ENCODE measurements around the gene TMC5. TPM values are rescaled to one million over a fixed set of nuclear protein-coding genes. Genes with fewer than 3 reads are reported as not detected.
A peak's percentile ranks its signal among the peaks of the same experiment; 100 is the strongest.

The TMC5 gene
- polyA plus RNA-seq, 1 of the 3 experiments (the other 2 are of a cell fraction), result not detected

GRCh38 chr16:19505600-19506303, 88.1 kb downstream of the TMC5 start:
- H3K4me2 ChIP-seq, result no peak overlapping the region
- no peaks in the 10 kb centered on the region for H3K79me2 ChIP-seq (ENCODE audit: insufficient read depth)
- H3K4me3 ChIP-seq (ENCODE audit: low read depth in 2 of 2, low read length in 1 of 2), result no peak overlapping the region
- H3K27me3 ChIP-seq (ENCODE audit: insufficient read depth), result no peaks in the 10 kb centered on the region
- peak; percentile 9; the same call in 1 of the 2 replicates for TF ChIP-seq TCF12 (IDR thresholded peaks at IDR 0.05)
- no peak for TF ChIP-seq GABPA (IDR thresholded peaks at IDR 0.05; ENCODE audit: low read depth)
- TF ChIP-seq, protein P1, sequence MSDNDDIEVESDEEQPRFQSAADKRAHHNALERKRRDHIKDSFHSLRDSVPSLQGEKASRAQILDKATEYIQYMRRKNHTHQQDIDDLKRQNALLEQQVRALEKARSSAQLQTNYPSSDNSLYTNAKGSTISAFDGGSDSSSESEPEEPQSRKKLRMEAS (IDR thresholded peaks at IDR 0.05; ENCODE audit: low read depth), result no peak
- no peak for TF ChIP-seq EZH2phosphoT487 (IDR thresholded peaks at IDR 0.05; ENCODE audit: borderline replicate concordance, low read depth)
- no peak for TF ChIP-seq TEAD4 (IDR thresholded peaks at IDR 0.05; ENCODE audit: borderline replicate concordance, insufficient read depth)
- TF ChIP-seq YY1 (IDR thresholded peaks at IDR 0.05; ENCODE audit: low read depth), result no peak
- no peak for TF ChIP-seq USF1 (IDR thresholded peaks at IDR 0.05; ENCODE audit: borderline replicate concordance, low read depth)
- TF ChIP-seq, protein P2, sequence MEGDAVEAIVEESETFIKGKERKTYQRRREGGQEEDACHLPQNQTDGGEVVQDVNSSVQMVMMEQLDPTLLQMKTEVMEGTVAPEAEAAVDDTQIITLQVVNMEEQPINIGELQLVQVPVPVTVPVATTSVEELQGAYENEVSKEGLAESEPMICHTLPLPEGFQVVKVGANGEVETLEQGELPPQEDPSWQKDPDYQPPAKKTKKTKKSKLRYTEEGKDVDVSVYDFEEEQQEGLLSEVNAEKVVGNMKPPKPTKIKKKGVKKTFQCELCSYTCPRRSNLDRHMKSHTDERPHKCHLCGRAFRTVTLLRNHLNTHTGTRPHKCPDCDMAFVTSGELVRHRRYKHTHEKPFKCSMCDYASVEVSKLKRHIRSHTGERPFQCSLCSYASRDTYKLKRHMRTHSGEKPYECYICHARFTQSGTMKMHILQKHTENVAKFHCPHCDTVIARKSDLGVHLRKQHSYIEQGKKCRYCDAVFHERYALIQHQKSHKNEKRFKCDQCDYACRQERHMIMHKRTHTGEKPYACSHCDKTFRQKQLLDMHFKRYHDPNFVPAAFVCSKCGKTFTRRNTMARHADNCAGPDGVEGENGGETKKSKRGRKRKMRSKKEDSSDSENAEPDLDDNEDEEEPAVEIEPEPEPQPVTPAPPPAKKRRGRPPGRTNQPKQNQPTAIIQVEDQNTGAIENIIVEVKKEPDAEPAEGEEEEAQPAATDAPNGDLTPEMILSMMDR (IDR thresholded peaks at IDR 0.05), result no peak
- no peak for TF ChIP-seq POLR2AphosphoS5 (IDR thresholded peaks at IDR 0.05; ENCODE audit: low read depth, low read length)
- peak; percentile 35; the same call in 1 of the 2 replicates for TF ChIP-seq NFIC (IDR thresholded peaks at IDR 0.05; ENCODE audit: borderline replicate concordance)
- TF ChIP-seq, protein P3, sequence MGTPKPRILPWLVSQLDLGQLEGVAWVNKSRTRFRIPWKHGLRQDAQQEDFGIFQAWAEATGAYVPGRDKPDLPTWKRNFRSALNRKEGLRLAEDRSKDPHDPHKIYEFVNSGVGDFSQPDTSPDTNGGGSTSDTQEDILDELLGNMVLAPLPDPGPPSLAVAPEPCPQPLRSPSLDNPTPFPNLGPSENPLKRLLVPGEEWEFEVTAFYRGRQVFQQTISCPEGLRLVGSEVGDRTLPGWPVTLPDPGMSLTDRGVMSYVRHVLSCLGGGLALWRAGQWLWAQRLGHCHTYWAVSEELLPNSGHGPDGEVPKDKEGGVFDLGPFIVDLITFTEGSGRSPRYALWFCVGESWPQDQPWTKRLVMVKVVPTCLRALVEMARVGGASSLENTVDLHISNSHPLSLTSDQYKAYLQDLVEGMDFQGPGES (IDR thresholded peaks at IDR 0.05; ENCODE audit: low read depth, low read length), result no peak
- POLR2A ChIA-PET, result no interaction called here
- no peaks in the 10 kb centered on the region for H3K9me3 ChIP-seq
- no peak for DNase-seq
- H3F3A ChIP-seq (replicated peaks; ENCODE audit: insufficient read depth), result no peaks in the 10 kb centered on the region
- peaks cover 9% of the 10 kb centered on the region; the same call in 1 of the 2 replicates for H4K20me1 ChIP-seq (ENCODE audit: insufficient read depth)
- H3K4me1 ChIP-seq (ENCODE audit: control insufficient read depth in 1 of 2, insufficient read depth in 2 of 2, low read depth in 1 of 2, low read length in 1 of 2), result no peaks in the 10 kb centered on the region
- CTCF ChIA-PET, result interaction anchor here (0.7 to 8.6 kb wide), 4 partner anchors 34 to 420 kb away, joined by 3 to 82 read pairs (median 4); no protein-coding TSS in a partner anchor
- no peak overlapping the region for H2AFZ ChIP-seq (ENCODE audit: low read depth)
- no peak overlapping the region for H3K9ac ChIP-seq
- H3K9me2 ChIP-seq, result no peaks in the 10 kb centered on the region
- peaks cover 44 to 66% of the 10 kb centered on the region in 2 experiments for H3K36me3 ChIP-seq (replicated peaks in 1 of 2; ENCODE audit: control insufficient read depth in 1 of 2, insufficient read depth in 2 of 2, low read length in 1 of 2)
- 89% methylated on average over 5 of the region's 5 CpGs for WGBS (ENCODE audit: low lambda C conversion rate)
- H3K27ac ChIP-seq (ENCODE audit: low read depth in 2 of 2, low read length in 1 of 2), result no peak overlapping the region

GRCh38 chr16:19506965-19507364, 89.3 kb downstream of the TMC5 start:
- no peaks in the 10 kb centered on the region for H3F3A ChIP-seq (replicated peaks; ENCODE audit: insufficient read depth)
- H3K9me3 ChIP-seq, result no peaks in the 10 kb centered on the region
- POLR2A ChIA-PET, result no interaction called here
- no peaks in the 10 kb centered on the region for H3K4me1 ChIP-seq (ENCODE audit: control insufficient read depth in 1 of 2, insufficient read depth in 2 of 2, low read depth in 1 of 2, low read length in 1 of 2)
- CTCF ChIA-PET, result interaction anchor here (0.7 to 8.6 kb wide), 3 partner anchors 82 to 421 kb away, joined by 3 to 82 read pairs (median 3); no protein-coding TSS in a partner anchor
- H2AFZ ChIP-seq (ENCODE audit: low read depth), result no peak overlapping the region
- DNase-seq, result no peak
- peaks cover 44 to 64% of the 10 kb centered on the region in 2 experiments for H3K36me3 ChIP-seq (replicated peaks in 1 of 2; ENCODE audit: control insufficient read depth in 1 of 2, insufficient read depth in 2 of 2, low read length in 1 of 2)
- H3K9ac ChIP-seq, result no peak overlapping the region
- no peaks in the 10 kb centered on the region for H3K9me2 ChIP-seq
- H3K4me2 ChIP-seq, result no peak overlapping the region
- H3K79me2 ChIP-seq (ENCODE audit: insufficient read depth), result no peaks in the 10 kb centered on the region
- no peak overlapping the region for H3K4me3 ChIP-seq (ENCODE audit: low read depth in 2 of 2, low read length in 1 of 2)
- no peaks in the 10 kb centered on the region for H3K27me3 ChIP-seq (ENCODE audit: insufficient read depth)
- H4K20me1 ChIP-seq (ENCODE audit: insufficient read depth), result peaks cover 9% of the 10 kb centered on the region; the same call in 1 of the 2 replicates
- H3K27ac ChIP-seq (ENCODE audit: low read depth in 2 of 2, low read length in 1 of 2), result no peak overlapping the region
- 98% methylated on average over 4 of the region's 4 CpGs for WGBS (ENCODE audit: low lambda C conversion rate)
- TF ChIP-seq RAD21 (IDR thresholded peaks at IDR 0.05; ENCODE audit: low read length) (no peak), MEF2A (IDR thresholded peaks at IDR 0.05; ENCODE audit: borderline replicate concordance, low read depth) (no peak), USF1 (IDR thresholded peaks at IDR 0.05; ENCODE audit: borderline replicate concordance, low read depth) (no peak), EP300 (IDR thresholded peaks at IDR 0.05; ENCODE audit: borderline replicate concordance in 1 of 2, low read depth in 1 of 2, low read length in 1 of 2) (no peak), FOSL2 (IDR thresholded peaks at IDR 0.05; ENCODE audit: borderline replicate concordance, low read depth) (no peak), FOXM1 (IDR thresholded peaks at IDR 0.05; ENCODE audit: low read depth) (no peak), GABPA (IDR thresholded peaks at IDR 0.05; ENCODE audit: low read depth) (no peak), YY1 (IDR thresholded peaks at IDR 0.05; ENCODE audit: low read depth) (no peak), SMC3 (IDR thresholded peaks at IDR 0.05; ENCODE audit: low read depth, low read length) (no peak), RXRA (IDR thresholded peaks at IDR 0.05; ENCODE audit: borderline replicate concordance, low read depth) (no peak)
- TF ChIP-seq, protein P1 (IDR thresholded peaks at IDR 0.05; ENCODE audit: low read depth), result no peak
- TF ChIP-seq, protein P4, sequence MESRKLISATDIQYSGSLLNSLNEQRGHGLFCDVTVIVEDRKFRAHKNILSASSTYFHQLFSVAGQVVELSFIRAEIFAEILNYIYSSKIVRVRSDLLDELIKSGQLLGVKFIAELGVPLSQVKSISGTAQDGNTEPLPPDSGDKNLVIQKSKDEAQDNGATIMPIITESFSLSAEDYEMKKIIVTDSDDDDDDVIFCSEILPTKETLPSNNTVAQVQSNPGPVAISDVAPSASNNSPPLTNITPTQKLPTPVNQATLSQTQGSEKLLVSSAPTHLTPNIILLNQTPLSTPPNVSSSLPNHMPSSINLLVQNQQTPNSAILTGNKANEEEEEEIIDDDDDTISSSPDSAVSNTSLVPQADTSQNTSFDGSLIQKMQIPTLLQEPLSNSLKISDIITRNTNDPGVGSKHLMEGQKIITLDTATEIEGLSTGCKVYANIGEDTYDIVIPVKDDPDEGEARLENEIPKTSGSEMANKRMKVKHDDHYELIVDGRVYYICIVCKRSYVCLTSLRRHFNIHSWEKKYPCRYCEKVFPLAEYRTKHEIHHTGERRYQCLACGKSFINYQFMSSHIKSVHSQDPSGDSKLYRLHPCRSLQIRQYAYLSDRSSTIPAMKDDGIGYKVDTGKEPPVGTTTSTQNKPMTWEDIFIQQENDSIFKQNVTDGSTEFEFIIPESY (IDR thresholded peaks at IDR 0.05; ENCODE audit: borderline replicate concordance, low read depth), result no peak

Data from SK-N-SH (cell line).